ENCODE data around the gene VSX2.
A peak's percentile ranks its signal among the peaks of the same experiment; 100 is the strongest.

Gene VSX2

GRCh38 chr14:74302152-74302628 lies 62.9 kb downstream of the VSX2 start:
- no peak for DNase-seq (ENCODE audit: low read depth)

- DNase-seq (ENCODE audit: low read depth), result peak; percentile 82
Observed at GRCh38 chr14:74302634-74303569, 63.7 kb downstream of the VSX2 start, which contains the start of gene ABCD4. Gene ABCD4 (minus strand): TSS chr14:74302934. CDS start chr14:74302912, 22 bp downstream.

- DNase-seq (ENCODE audit: low read depth), result no peak
Observed at GRCh38 chr14:74308695-74309094, 69.4 kb downstream of the VSX2 start.

- no peak for DNase-seq (ENCODE audit: low read depth)
Observed at GRCh38 chr14:74309125-74310022, 70.1 kb downstream of the VSX2 start.

GRCh38 chr14:74312161-74312560 lies 72.9 kb downstream of the VSX2 start:
- DNase-seq (ENCODE audit: low read depth), result no peak

All from activated T-cell treated with anti-CD3 and anti-CD28 coated beads for 24 hours (primary cell).